ENCODE measurements around the gene PTPRZ1. TPM values are rescaled to one million over a fixed set of nuclear protein-coding genes. Genes with fewer than 3 reads are reported as not detected.

PTPRZ1 gene
- total RNA-seq, 1 experiment from 2014 or later = 0.37 TPM

DNA sequence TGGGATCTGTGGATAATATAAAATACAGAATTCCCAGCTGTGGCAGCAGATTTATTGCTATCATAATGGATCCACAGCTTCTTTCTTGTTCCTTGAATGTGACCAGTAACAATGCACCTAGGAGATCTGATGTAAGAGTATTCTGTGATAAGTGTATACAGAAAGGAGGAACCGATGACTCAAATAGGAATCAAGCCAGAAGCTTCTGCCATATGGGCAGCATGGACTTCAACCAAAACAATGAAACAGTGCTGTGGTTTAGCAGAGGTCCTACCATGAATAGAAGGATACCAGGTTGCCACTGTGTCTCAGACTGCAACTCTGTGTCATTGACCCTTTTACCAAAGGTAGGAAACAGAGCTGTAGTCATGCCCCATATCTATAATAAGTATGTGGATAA is 81.8 kb downstream of the PTPRZ1 start:
- Histone ChIP-seq H3K9me3 (ENCODE audit: insufficient read depth, low read depth) (no peaks in the 10 kb centered on the region; the same call in 1 of the 2 replicates), H3K79me2 (ENCODE audit: low read depth) (no peaks in the 10 kb centered on the region), H3F3A (ENCODE audit: insufficient read depth, low read depth) (no peaks in the 10 kb centered on the region), H3K27ac (no peak overlapping the region), H4K20me1 (ENCODE audit: insufficient read depth) (no peaks in the 10 kb centered on the region), H2AFZ (no peak overlapping the region), H3K4me1 (replicated peaks; ENCODE audit: insufficient read depth) (0 out of 2 replicates have a peak, but pooled peaks cover 3% of the 10 kb centered on the region), H3K4me3 (no peak overlapping the region), H3K27me3 (ENCODE audit: insufficient read depth, low read depth) (no peaks in the 10 kb centered on the region), H3K9me2 (ENCODE audit: insufficient read depth) (no peaks in the 10 kb centered on the region), H3K4me2 (no peak overlapping the region), H3K36me3 (ENCODE audit: low read depth) (no peaks in the 10 kb centered on the region)
- no TSS peak for BruUV-seq (replicated peaks)
- no peak for DNase-seq
- TF ChIP-seq CTCF (conservative IDR thresholded peaks at IDR 0.05) = no peak
- no peak for TF ChIP-seq EZH2 (IDR thresholded peaks at IDR 0.05; ENCODE audit: low read depth)
- intact Hi-C loops (cut with micrococcal nuclease; ENCODE audit: unreplicated experiment) = no loop called here
- POLR2A ChIA-PET (ENCODE audit: unreplicated experiment) = no interaction called here
- CTCF ChIA-PET = no interaction called here

- TF ChIP-seq EZH2 (IDR thresholded peaks at IDR 0.05; ENCODE audit: low read depth) (no peak), CTCF (conservative IDR thresholded peaks at IDR 0.05) (no peak)
- Histone ChIP-seq H3K4me3 (no peak overlapping the region), H3F3A (ENCODE audit: insufficient read depth, low read depth) (no peaks in the 10 kb centered on the region), H3K4me2 (no peak overlapping the region), H3K27me3 (ENCODE audit: insufficient read depth, low read depth) (no peaks in the 10 kb centered on the region), H4K20me1 (ENCODE audit: insufficient read depth) (no peaks in the 10 kb centered on the region), H2AFZ (no peak overlapping the region), H3K79me2 (ENCODE audit: low read depth) (no peaks in the 10 kb centered on the region), H3K27ac (no peak overlapping the region), H3K36me3 (ENCODE audit: low read depth) (no peaks in the 10 kb centered on the region), H3K4me1 (replicated peaks; ENCODE audit: insufficient read depth) (peaks cover 5% of the 10 kb centered on the region), H3K9me3 (ENCODE audit: insufficient read depth, low read depth) (no peaks in the 10 kb centered on the region), H3K9me2 (ENCODE audit: insufficient read depth) (no peaks in the 10 kb centered on the region)
- BruUV-seq (replicated peaks) = no TSS peak
- intact Hi-C loops (cut with micrococcal nuclease; ENCODE audit: unreplicated experiment) = no loop called here
- POLR2A ChIA-PET (ENCODE audit: unreplicated experiment) = no interaction called here
- no peak for DNase-seq
- CTCF ChIA-PET = no interaction called here
Observed at GRCh38 chr7:121957626-121958025, 84.7 kb downstream of the PTPRZ1 start.

- 0 out of 2 replicates have a peak, but pooled peaks cover 3% of the 10 kb centered on the region for H3K9me3 ChIP-seq (ENCODE audit: insufficient read depth, low read depth)
- ChIA-PET CTCF (interaction anchor here (1.0 kb wide), 1 partner anchor 34 kb away, joined by 3 read pairs; no protein-coding TSS in a partner anchor), POLR2A (ENCODE audit: unreplicated experiment) (interaction anchor here (0.5 kb wide), 1 partner anchor 144 kb away, joined by 9 read pairs; no protein-coding TSS in a partner anchor)
- H3K27me3 ChIP-seq (ENCODE audit: insufficient read depth, low read depth) = no peaks in the 10 kb centered on the region
- no peaks in the 10 kb centered on the region for H3K9me2 ChIP-seq (ENCODE audit: insufficient read depth)
- H2AFZ ChIP-seq = no peak overlapping the region
- intact Hi-C loops (cut with micrococcal nuclease; ENCODE audit: unreplicated experiment) = no loop called here
- H3K79me2 ChIP-seq (ENCODE audit: low read depth) = no peaks in the 10 kb centered on the region
- 0 out of 2 replicates have a peak overlapping the region, but pooled peaks have one; percentile 14 for H3K27ac ChIP-seq
- no TSS peak for BruUV-seq (replicated peaks)
- H3K4me2 ChIP-seq = 0 out of 2 replicates have a peak overlapping the region, but pooled peaks have one; percentile 16
- no peaks in the 10 kb centered on the region for H4K20me1 ChIP-seq (ENCODE audit: insufficient read depth)
- no peaks in the 10 kb centered on the region for H3K36me3 ChIP-seq (ENCODE audit: low read depth)
- H3F3A ChIP-seq (ENCODE audit: insufficient read depth, low read depth) = no peaks in the 10 kb centered on the region
- TF ChIP-seq EZH2 (IDR thresholded peaks at IDR 0.05; ENCODE audit: low read depth) = no peak
- TF ChIP-seq CTCF (conservative IDR thresholded peaks at IDR 0.05) = no peak
- H3K4me1 ChIP-seq (replicated peaks; ENCODE audit: insufficient read depth) = peaks cover 5% of the 10 kb centered on the region
- no peak for DNase-seq
- no peak overlapping the region for H3K4me3 ChIP-seq
Observed at GRCh38 chr7:121960678-121961077, 87.7 kb downstream of the PTPRZ1 start.
